Measurements from ENCODE around the gene LTF. TPM values are rescaled to one million over a fixed set of nuclear protein-coding genes. Genes with fewer than 3 reads are reported as not detected.
A peak's percentile ranks its signal among the peaks of the same experiment; 100 is the strongest.

The LTF gene
- total and polyA plus RNA-seq, 7 donors = 0.73 to 3.8 (median 2.0) TPM

- H3K27me3 ChIP-seq (ENCODE audit: insufficient read depth in 3 of 3, low read length in 2 of 3) = peaks cover 0 to 4% (median 0%) of the 10 kb centered on the region in 3 donors
- H3K27ac ChIP-seq = no peak overlapping the region
- intact Hi-C loops (cut with DNase I) = no loop called here
- no peaks in the 10 kb centered on the region for H3K36me3 ChIP-seq (ENCODE audit: insufficient read depth in 1 of 2, low read depth in 1 of 2)
- DNase-seq = no peak
- H3K9me3 ChIP-seq = no peaks in the 10 kb centered on the region
- TF ChIP-seq CTCF (IDR thresholded peaks at IDR 0.05) = no peak
- no peak for ATAC-seq
- H3K4me1 ChIP-seq = peaks cover 17% of the 10 kb centered on the region
- 70 to 84% (median 73%) methylated on average over 2 of the region's 2 CpGs for WGBS, 3 donors
- no peak overlapping the region for H3K4me3 ChIP-seq
Measured at GRCh38 chr3:46465196-46465520, 453 bp upstream of the LTF start.

GRCh38 chr3:46463868-46464241 lies 850 bp downstream of the LTF start:
- Histone ChIP-seq H3K9me3 (no peaks in the 10 kb centered on the region), H3K27ac (no peak overlapping the region), H3K36me3 (ENCODE audit: insufficient read depth in 1 of 2, low read depth in 1 of 2) (no peaks in the 10 kb centered on the region), H3K4me1 (peaks cover 4% of the 10 kb centered on the region), H3K27me3 (ENCODE audit: insufficient read depth in 3 of 3, low read length in 2 of 3) (peaks cover 0 to 5% (median 0%) of the 10 kb centered on the region in 3 donors), H3K4me3 (no peak overlapping the region)
- no peak for DNase-seq
- ATAC-seq = no peak
- TF ChIP-seq CTCF (IDR thresholded peaks at IDR 0.05) = no peak
- intact Hi-C loops (cut with DNase I) = no loop called here
- WGBS, 3 donors = 71 to 77% (median 73%) methylated on average over 8 of the region's 8 CpGs

- Histone ChIP-seq H3K4me3 (peak overlapping the region; percentile 41), H3K9me3 (no peaks in the 10 kb centered on the region), H3K4me1 (no peaks in the 10 kb centered on the region), H3K36me3 (ENCODE audit: insufficient read depth in 1 of 2, low read depth in 1 of 2) (no peaks in the 10 kb centered on the region), H3K27ac (no peak overlapping the region), H3K27me3 (ENCODE audit: insufficient read depth in 3 of 3, low read length in 2 of 3) (peaks cover 0 to 5% (median 0%) of the 10 kb centered on the region in 3 donors)
- WGBS, 3 donors = 50 to 59% (median 56%) methylated on average over 6 of the region's 6 CpGs
- DNase-seq (peak in 1 of 2 donors; percentile 30), ATAC-seq (peak in 2 of 4 donors; percentile 36 to 43)
- intact Hi-C loops (cut with DNase I) = no loop called here
- no peak for TF ChIP-seq CTCF (IDR thresholded peaks at IDR 0.05)
Measured at GRCh38 chr3:46463120-46463867, 1.4 kb downstream of the LTF start.

GRCh38 chr3:46462511-46462910 lies 2.2 kb downstream of the LTF start:
- Histone ChIP-seq H3K36me3 (ENCODE audit: insufficient read depth in 1 of 2, low read depth in 1 of 2) (no peaks in the 10 kb centered on the region), H3K4me3 (peak overlapping the region; percentile 41), H3K9me3 (no peaks in the 10 kb centered on the region), H3K4me1 (no peaks in the 10 kb centered on the region), H3K27ac (no peak overlapping the region), H3K27me3 (ENCODE audit: insufficient read depth in 3 of 3, low read length in 2 of 3) (peaks cover 0 to 5% (median 0%) of the 10 kb centered on the region in 3 donors)
- ATAC-seq = no peak
- TF ChIP-seq CTCF (IDR thresholded peaks at IDR 0.05) = no peak
- 67 to 76% (median 70%) methylated on average over 3 of the region's 3 CpGs for WGBS, 3 donors
- no peak for DNase-seq
- intact Hi-C loops (cut with DNase I) = no loop called here

GRCh38 chr3:46462111-46462510 lies 2.6 kb downstream of the LTF start:
- peak overlapping the region; percentile 41 for H3K4me3 ChIP-seq
- H3K9me3 ChIP-seq = no peaks in the 10 kb centered on the region
- WGBS, 3 donors = 66 to 77% (median 73%) methylated on average over 3 of the region's 3 CpGs
- H3K36me3 ChIP-seq (ENCODE audit: insufficient read depth in 1 of 2, low read depth in 1 of 2) = no peaks in the 10 kb centered on the region
- no peak for TF ChIP-seq CTCF (IDR thresholded peaks at IDR 0.05)
- no peaks in the 10 kb centered on the region for H3K4me1 ChIP-seq
- H3K27ac ChIP-seq = no peak overlapping the region
- peaks cover 0 to 5% (median 0%) of the 10 kb centered on the region in 3 donors for H3K27me3 ChIP-seq (ENCODE audit: insufficient read depth in 3 of 3, low read length in 2 of 3)
- no peak for ATAC-seq
- intact Hi-C loops (cut with DNase I) = no loop called here
- no peak for DNase-seq
